BJ (cell line): ENCODE results near the gene SGSM1. TPM values are rescaled to one million over a fixed set of nuclear protein-coding genes. Genes with fewer than 3 reads are reported as not detected.
"Not testable (repeated sequence)": the region's sequence is repeated elsewhere in the genome, so short reads cannot be mapped to it uniquely, and the experiment has no call there.

ENCODE experiments used
- CTCF ChIA-PET: fragments of 350-600 bp; formaldehyde crosslinking; extraction: SDS; loops from one replicate; lab custom pipeline; 2021; ENCODE audit warnings: antibody characterized with exemption, inconsistent platforms; lab: Yijun Ruan, JAX
- POLR2A ChIA-PET: fragments of 300-600 bp; sonication (Branson Sonifier 250); formaldehyde crosslinking; extraction: SDS; loops from one replicate; lab custom pipeline; 2021; ENCODE audit warnings: antibody characterized with exemption; lab: Charles Lee
- DNase-seq: peaks from one replicate; pipeline ENCODE4 v3.0.0-alpha.2; 2011; ENCODE audit warnings: low read depth
- H3K27me3 ChIP-seq: 2 replicates; pipeline ENCODE4 v1.6.0; 2011; ENCODE audit warnings: low read length; ENCODE audit not compliant: control insufficient read depth, insufficient read depth
- H3K36me3 ChIP-seq: 2 replicates; pipeline ENCODE4 v1.5.1; 2011; ENCODE audit warnings: low read length; ENCODE audit not compliant: control insufficient read depth, insufficient read depth
- H3K4me3 ChIP-seq: 2 replicates; pipeline ENCODE4 v1.5.1; 2011; ENCODE audit warnings: low read depth, mild to moderate bottlenecking, control low read depth, low read length
- CTCF ChIP-seq: IDR thresholded peaks from 2 replicates; pipeline ENCODE4 v1.5.1; 2011; ENCODE audit warnings: low read depth, mild to moderate bottlenecking, control low read depth, inconsistent platforms, low read length, moderate library complexity; ENCODE audit not compliant: insufficient read depth
- polyA plus RNA-seq: library from polyadenylated mRNA; depleted of rRNA; stranded (reverse); fragments of >200 nt; gene quantifications from 2 replicates; pipeline ENCODE4 v1.2.3, GENCODE V29; 2011

Gene SGSM1
- polyA plus RNA-seq, 1 experiment, result not detected

- POLR2A ChIA-PET, result no interaction called here
- no peak for TF ChIP-seq CTCF
- Histone ChIP-seq H3K4me3 (no peak overlapping the region), H3K27me3 (no peaks in the 10 kb centered on the region), H3K36me3 (no peaks in the 10 kb centered on the region)
- DNase-seq, result no peak
- CTCF ChIA-PET, result interaction anchor here (0.6 to 1.6 kb wide), 2 partner anchors 15 to 143 kb away, joined by 3 to 7 read pairs; no protein-coding TSS in a partner anchor
These were observed 29.0 kb downstream of the SGSM1 start for GRCh38 chr22:24834845-24835570.

GRCh38 chr22:24836282-24836681 is 30.3 kb downstream of the SGSM1 start:
- no peak for DNase-seq
- POLR2A ChIA-PET, result no interaction called here
- Histone ChIP-seq H3K4me3 (no peak overlapping the region), H3K27me3 (no peaks in the 10 kb centered on the region), H3K36me3 (no peaks in the 10 kb centered on the region)
- CTCF ChIA-PET, result no interaction called here
- TF ChIP-seq CTCF, result no peak

- H3K27me3 ChIP-seq, H3K4me3 ChIP-seq, DNase-seq, POLR2A ChIA-PET, H3K36me3 ChIP-seq, CTCF ChIA-PET: not testable (repeated sequence)
These were observed 31.5 kb downstream of the SGSM1 start for GRCh38 chr22:24837517-24837916.

DNA sequence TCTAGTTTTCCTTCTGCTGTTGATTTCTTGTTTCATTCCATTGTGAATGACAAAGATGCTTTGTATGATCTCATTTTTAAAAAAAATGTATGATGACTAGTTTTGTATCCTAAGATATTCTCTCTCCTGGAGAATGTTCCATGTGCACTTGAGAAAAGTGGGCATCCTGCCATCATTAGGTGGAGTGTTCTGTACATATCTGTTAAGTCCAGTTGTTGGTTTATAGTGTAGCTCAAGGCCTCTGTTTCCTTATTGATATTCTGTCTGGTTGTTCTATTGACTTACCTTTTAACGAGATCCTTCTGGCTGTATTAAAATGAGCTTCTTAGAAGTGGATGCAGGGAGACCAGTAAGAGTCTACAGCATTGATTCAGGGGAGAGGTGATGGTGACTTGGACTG is 35.2 kb downstream of the SGSM1 start:
- Histone ChIP-seq H3K4me3 (no peak overlapping the region), H3K36me3 (no peaks in the 10 kb centered on the region), H3K27me3 (no peaks in the 10 kb centered on the region; the same call in 1 of the 2 replicates)
- no peak for TF ChIP-seq CTCF
- ChIA-PET CTCF (interaction anchor here (0.8 to 1.2 kb wide), 3 partner anchors 9 to 38 kb away, joined by 3 read pairs; no protein-coding TSS in a partner anchor), POLR2A (no interaction called here)
- DNase-seq, result no peak

DNA sequence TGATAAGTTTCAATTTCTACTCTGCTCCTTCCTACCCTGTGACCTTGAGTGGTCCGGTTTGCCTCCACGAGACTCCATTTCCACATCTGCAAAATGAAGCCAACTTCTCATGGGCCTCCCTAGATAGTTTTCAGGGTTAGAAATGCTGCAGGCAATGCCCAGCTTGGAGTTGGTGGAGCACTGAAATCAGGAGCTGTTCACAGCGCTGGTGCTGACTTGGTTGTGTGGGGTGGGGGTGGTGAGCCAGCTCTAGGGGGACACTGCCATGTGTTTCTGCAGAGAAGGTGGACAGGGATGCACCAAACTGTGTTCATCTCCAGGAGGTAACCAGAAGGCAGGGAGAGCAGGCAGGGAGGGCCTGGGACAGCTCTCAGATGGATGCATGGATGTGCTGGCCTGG is 37.0 kb downstream of the SGSM1 start:
- TF ChIP-seq CTCF, result no peak
- Histone ChIP-seq H3K27me3 (no peaks in the 10 kb centered on the region; the same call in 1 of the 2 replicates), H3K4me3 (no peak overlapping the region), H3K36me3 (no peaks in the 10 kb centered on the region)
- DNase-seq, result no peak
- CTCF ChIA-PET, result interaction anchor here (0.7 kb wide), 1 partner anchor 86 kb away, joined by 3 read pairs; no protein-coding TSS in a partner anchor
- POLR2A ChIA-PET, result no interaction called here
